CD4-positive, alpha-beta T cell treated with Interleukin-6 at 100 ng/mL for 8 hours (primary cell): Measurements from ENCODE around the gene PLAC1.

Source experiments
- DNase-seq: peaks from one replicate; pipeline ENCODE4 v3.0.0-alpha.2; 2020; ENCODE audit warnings: mixed read lengths, low spot score

Gene PLAC1

GRCh38 chrX:134588806-134589205 is 69.5 kb downstream of the PLAC1 start:
- no peak for DNase-seq

GRCh38 chrX:134580907-134581306 is 77.4 kb downstream of the PLAC1 start:
- no peak for DNase-seq

GRCh38 chrX:134573683-134574035 is 84.6 kb downstream of the PLAC1 start:
- DNase-seq, result no peak

GRCh38 chrX:134572816-134573682 is 85.2 kb downstream of the PLAC1 start:
- no peak for DNase-seq

- DNase-seq, result no peak
Measured at GRCh38 chrX:134571796-134572195, 86.5 kb downstream of the PLAC1 start.

- DNase-seq, result no peak
Measured at GRCh38 chrX:134570899-134571298, 87.4 kb downstream of the PLAC1 start.

- no peak for DNase-seq
Measured at GRCh38 chrX:134570509-134570846, 87.8 kb downstream of the PLAC1 start.

- no peak for DNase-seq
Measured at GRCh38 chrX:134569306-134569705, 89.0 kb downstream of the PLAC1 start.

GRCh38 chrX:134568285-134569016 is 89.8 kb downstream of the PLAC1 start:
- no peak for DNase-seq

GRCh38 chrX:134566506-134566905 is 91.8 kb downstream of the PLAC1 start:
- DNase-seq, result no peak

- DNase-seq, result no peak
Measured at GRCh38 chrX:134562002-134562401, 96.3 kb downstream of the PLAC1 start.

GRCh38 chrX:134558133-134558532 is 100.1 kb downstream of the PLAC1 start:
- DNase-seq, result no peak

- no peak for DNase-seq
Measured at GRCh38 chrX:134554291-134554690, 104.0 kb downstream of the PLAC1 start.

GRCh38 chrX:134552351-134552750 is 105.9 kb downstream of the PLAC1 start:
- no peak for DNase-seq

- no peak for DNase-seq
Measured at GRCh38 chrX:134551376-134552048, 106.8 kb downstream of the PLAC1 start.

GRCh38 chrX:134548257-134549201 is 109.7 kb downstream of the PLAC1 start:
- DNase-seq, result no peak

- no peak for DNase-seq
Measured at GRCh38 chrX:134547047-134547679, 111.1 kb downstream of the PLAC1 start.

- DNase-seq, result no peak
Measured at GRCh38 chrX:134546187-134546586, 112.1 kb downstream of the PLAC1 start.

- no peak for DNase-seq
Measured at GRCh38 chrX:134545510-134545909, 112.8 kb downstream of the PLAC1 start.

GRCh38 chrX:134544513-134545151 is 113.6 kb downstream of the PLAC1 start:
- DNase-seq, result no peak

- DNase-seq, result no peak
Measured at GRCh38 chrX:134544135-134544512, 114.1 kb downstream of the PLAC1 start.
